ENCODE measurements around the gene ACSS1. TPM values are rescaled to one million over a fixed set of nuclear protein-coding genes. Genes with fewer than 3 reads are reported as not detected.
A peak's percentile ranks its signal among the peaks of the same experiment; 100 is the strongest.

ACSS1 gene
- total RNA-seq, 1 donor from 2014 or later, result 13.5 TPM

DNA sequence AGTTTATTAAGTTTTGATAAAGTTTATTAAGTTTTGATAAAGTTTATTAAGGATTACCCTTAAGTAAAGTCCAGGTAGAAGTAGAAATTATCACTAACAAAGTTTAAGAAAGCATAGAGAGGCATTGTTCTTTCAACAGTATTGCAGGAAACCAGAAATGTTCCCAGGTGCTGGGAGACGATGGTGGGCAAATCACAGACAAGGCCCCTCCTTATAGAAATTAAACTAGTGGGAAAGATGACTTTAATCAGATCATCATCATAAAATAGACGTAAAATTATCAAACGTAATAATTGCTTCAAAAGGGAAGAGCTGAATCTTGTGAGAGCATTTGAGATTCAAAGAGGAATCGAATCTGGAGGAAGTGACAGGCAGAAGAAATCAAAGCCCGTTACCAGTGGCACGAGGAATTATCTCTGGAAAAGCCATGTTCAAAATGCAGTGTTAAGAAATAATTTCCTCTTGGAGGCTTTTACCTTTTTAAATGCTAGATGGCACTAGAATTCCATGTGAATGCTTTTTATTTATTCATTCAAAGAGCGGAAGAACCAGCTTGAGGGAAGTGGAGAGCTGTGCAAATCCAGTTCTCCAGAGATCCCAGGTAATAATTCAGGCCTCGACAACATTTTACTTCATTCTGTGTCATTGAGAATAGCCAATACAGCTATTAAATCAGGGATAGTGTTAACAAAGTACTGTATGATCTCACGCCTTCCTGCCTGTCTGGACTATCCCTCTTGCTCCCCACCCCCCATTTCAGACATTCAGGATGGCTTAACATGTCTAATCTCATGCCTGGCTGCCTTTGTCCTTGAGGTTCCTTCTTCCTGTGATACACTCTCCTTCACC, 64.4 kb downstream of the ACSS1 start:
- H3K27me3 Mint-ChIP-seq, result peaks cover 23% of the 10 kb centered on the region
- H3K4me1 Mint-ChIP-seq, result peaks cover 43% of the 10 kb centered on the region
- intact Hi-C loops (cut with micrococcal nuclease), result loop anchor here (1.0 to 5.0 kb wide), 6 partner anchors 169 to 405 kb away; partner anchors contain the start of genes ABHD12 and PYGB
- H3K4me3 Mint-ChIP-seq, result peak overlapping the region; percentile 99
- peak overlapping the region; percentile 94 for H3K27ac Mint-ChIP-seq
- H3K36me3 Mint-ChIP-seq (ENCODE audit: low read depth), result peaks cover 23% of the 10 kb centered on the region
- no peak for DNase-seq
- no peaks in the 10 kb centered on the region for H3K9me3 Mint-ChIP-seq

DNA sequence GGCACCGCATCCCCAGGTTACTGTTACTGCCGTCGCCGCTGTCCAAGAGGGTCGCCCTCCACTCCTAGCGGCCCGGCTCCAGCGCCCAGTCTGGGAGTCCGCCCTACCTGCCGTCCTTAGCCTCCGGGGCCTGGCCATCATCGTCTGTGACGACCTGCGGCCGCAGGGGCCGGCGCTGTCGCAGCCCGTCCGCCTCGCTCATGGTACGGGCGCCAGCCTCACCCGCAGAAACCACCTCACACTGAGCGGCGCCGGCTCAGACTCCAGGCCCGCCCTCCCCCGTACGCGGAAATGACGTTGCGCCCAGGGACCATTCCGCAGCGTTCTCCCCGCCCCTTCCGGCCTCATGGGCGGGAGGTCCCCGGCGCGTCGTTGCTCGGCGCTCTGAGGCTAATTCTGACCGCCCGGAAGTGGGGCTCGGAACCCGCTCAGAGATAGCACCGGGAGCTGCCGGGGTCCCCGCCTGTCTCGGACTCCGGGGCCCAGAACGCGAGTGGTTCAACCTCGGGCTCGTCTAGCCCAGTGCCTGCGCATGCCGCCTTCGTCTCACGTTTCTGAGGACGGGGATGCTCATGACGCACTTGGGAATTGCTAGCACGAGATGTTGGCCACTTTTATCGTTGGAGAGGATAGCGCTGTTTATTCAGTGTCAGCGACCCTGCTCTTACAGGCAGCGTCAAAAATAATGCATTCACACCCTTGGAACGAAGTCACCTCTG, 65.3 kb downstream of the ACSS1 start, which contains the start of gene APMAP:
APMAP (minus strand) TSS at position 265 of the 719 bp plus-strand sequence; CDS start at position 202, 63 bp downstream.
- DNase-seq, result peak; percentile 99
- Mint-ChIP-seq H3K9me3 (no peaks in the 10 kb centered on the region), H3K27ac (peak within 1 kb of the TSS; percentile 94), H3K27me3 (peaks cover 18% of the 10 kb centered on the region), H3K4me3 (peak within 1 kb of the TSS; percentile 99), H3K4me1 (peaks cover 51% of the 10 kb centered on the region), H3K36me3 (ENCODE audit: low read depth) (peaks cover 30% of the 10 kb centered on the region)
- intact Hi-C loops (cut with micrococcal nuclease), result loop anchor here (1.0 to 5.0 kb wide), 8 partner anchors 43 to 398 kb away; partner anchors contain the start of genes ABHD12, CST7 and PYGB

DNA sequence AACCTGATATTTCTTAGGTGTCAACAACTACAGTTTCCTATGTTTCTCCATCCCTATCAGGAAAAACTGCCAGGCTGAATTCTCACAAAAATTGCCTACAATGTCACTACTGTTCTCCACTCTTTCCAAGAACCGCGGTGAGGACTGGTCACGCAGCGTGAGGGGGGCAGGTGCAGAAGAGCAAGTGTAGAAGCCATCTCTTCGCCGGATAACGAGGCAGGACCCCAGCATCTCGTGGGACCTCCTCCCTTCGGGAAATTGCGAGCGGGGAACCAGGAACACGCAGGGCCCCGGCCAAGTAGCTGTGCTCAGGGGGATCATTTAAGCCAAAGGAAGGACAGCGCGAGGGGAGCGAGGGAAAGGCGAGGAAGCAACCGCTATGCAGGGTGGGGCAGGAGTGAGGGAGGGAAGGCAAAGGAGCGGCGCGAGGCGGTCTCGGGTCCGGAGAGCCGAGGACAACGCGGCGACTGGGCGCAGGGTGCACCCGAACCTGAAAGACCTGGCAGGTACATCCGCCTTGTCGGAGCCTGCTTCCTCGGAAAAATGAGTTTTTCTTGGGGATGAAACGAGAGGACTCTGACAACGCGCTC, 65.9 kb downstream of the ACSS1 start:
- H3K9me3 Mint-ChIP-seq, result no peaks in the 10 kb centered on the region
- H3K4me3 Mint-ChIP-seq, result peak overlapping the region; percentile 99
- H3K4me1 Mint-ChIP-seq, result peaks cover 58% of the 10 kb centered on the region
- H3K27me3 Mint-ChIP-seq, result peaks cover 12% of the 10 kb centered on the region
- intact Hi-C loops (cut with micrococcal nuclease), result loop anchor here (1.0 to 5.0 kb wide), 8 partner anchors 43 to 399 kb away; partner anchors contain the start of genes ABHD12, CST7 and PYGB
- peak overlapping the region; percentile 94 for H3K27ac Mint-ChIP-seq
- no peak for DNase-seq
- H3K36me3 Mint-ChIP-seq (ENCODE audit: low read depth), result peaks cover 34% of the 10 kb centered on the region

DNA sequence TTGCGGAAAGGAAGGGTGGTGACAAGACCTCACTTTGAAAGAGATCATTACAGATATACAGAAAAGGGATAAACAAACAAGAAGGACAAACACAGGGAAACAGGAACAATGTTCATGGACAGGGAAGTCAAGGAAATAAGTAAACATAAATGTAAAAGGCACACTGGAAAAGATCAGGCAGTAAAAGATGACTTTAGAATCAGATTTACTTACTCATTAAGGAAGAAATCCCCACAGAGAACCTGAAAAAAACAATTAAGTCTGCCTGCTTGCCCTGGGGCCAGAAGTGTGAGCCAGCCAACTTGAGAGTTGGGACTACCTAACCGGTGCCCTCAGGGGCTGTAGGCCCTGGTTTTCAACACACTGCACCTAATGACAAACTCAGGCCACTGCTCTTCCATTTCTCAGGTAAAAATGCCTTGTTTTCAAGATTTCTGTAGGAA, 67.1 kb downstream of the ACSS1 start:
- H3K36me3 Mint-ChIP-seq (ENCODE audit: low read depth), result peaks cover 39% of the 10 kb centered on the region
- peaks cover 4% of the 10 kb centered on the region for H3K27me3 Mint-ChIP-seq
- intact Hi-C loops (cut with micrococcal nuclease), result loop anchor here (5.0 kb wide), 2 partner anchors 171 to 321 kb away; no protein-coding TSS in a partner anchor
- peak overlapping the region; percentile 99 for H3K4me3 Mint-ChIP-seq
- no peaks in the 10 kb centered on the region for H3K9me3 Mint-ChIP-seq
- no peak for DNase-seq
- H3K27ac Mint-ChIP-seq, result peak overlapping the region; percentile 94
- H3K4me1 Mint-ChIP-seq, result peaks cover 67% of the 10 kb centered on the region

GRCh38 chr20:24989162-24989561, 68.8 kb downstream of the ACSS1 start:
- DNase-seq, result no peak
- Mint-ChIP-seq H3K4me3 (no peak overlapping the region), H3K27me3 (no peaks in the 10 kb centered on the region), H3K27ac (peak overlapping the region; percentile 10), H3K36me3 (ENCODE audit: low read depth) (peaks cover 44% of the 10 kb centered on the region), H3K4me1 (peaks cover 76% of the 10 kb centered on the region), H3K9me3 (no peaks in the 10 kb centered on the region)
- intact Hi-C loops (cut with micrococcal nuclease), result no loop called here

DNA sequence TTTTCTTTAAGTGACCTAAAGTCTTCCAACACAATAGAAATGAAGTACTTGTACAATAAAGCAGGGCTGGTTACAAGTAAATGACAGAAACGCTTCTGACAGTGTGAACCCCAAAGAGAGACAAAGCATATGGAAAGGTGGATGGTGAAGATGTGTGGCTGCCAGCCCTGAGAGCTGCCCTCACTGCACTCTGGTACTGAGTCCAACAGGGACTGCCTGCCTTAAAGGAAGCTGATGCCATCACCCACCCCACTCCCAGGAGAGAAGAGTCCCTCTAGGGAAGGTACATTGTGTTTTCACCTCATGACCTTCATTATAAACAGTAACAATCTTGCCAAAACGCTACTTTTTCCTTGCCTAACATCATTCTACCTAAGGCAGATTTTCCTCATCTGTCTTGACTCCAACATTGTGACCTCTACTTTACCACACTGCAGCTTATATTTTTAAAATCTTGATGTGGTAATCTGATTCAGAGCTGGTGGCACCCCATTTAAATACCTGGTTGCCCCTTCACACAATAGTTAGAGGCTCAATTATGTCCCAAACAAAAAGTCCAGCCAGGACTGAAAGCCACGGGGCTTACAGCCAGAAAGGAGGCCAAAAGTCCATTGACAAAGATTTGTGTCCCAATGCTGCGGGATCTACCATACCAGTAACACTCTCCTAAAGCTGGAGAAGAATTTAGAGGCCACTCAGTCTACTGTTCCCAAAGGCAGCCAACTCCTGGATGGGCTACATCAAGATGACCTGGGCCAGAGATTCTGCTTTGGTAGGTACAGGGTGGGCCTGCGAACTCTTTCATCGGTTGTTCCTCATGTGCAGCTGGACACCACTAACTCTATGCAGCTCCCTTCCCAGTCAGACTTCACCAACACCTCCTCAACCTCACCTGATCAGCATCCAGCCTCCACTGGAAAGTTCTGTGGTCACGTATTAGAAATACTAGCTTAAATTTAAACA, 69.8 kb downstream of the ACSS1 start:
- no peak for DNase-seq
- H3K4me1 Mint-ChIP-seq, result peaks cover 72% of the 10 kb centered on the region
- no peaks in the 10 kb centered on the region for H3K9me3 Mint-ChIP-seq
- intact Hi-C loops (cut with micrococcal nuclease), result no loop called here
- H3K4me3 Mint-ChIP-seq, result no peak overlapping the region
- H3K27me3 Mint-ChIP-seq, result no peaks in the 10 kb centered on the region
- peak overlapping the region; percentile 38 for H3K27ac Mint-ChIP-seq
- H3K36me3 Mint-ChIP-seq (ENCODE audit: low read depth), result peaks cover 52% of the 10 kb centered on the region

DNA sequence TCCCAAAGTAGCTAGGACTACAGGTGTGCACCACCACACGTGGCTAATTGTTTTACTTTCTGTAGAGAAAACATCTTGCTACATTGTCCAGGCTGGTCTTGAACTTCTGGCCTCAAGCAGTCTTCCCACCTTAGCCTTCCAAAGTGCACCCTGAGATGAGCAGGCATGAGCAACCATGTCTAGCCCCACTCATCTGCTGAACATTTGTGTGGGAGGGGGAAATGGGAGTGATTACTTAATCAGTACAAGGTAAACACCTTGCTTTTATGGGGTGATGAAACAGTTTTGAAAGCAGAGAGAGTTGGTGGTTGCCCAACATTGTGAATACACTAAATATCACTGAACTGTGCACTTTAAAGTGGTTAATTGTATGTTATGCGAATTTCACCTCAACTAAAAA, 70.7 kb downstream of the ACSS1 start:
- intact Hi-C loops (cut with micrococcal nuclease), result no loop called here
- Mint-ChIP-seq H3K36me3 (ENCODE audit: low read depth) (peaks cover 60% of the 10 kb centered on the region), H3K9me3 (no peaks in the 10 kb centered on the region), H3K27me3 (no peaks in the 10 kb centered on the region), H3K4me3 (peak overlapping the region; percentile 21), H3K27ac (peak overlapping the region; percentile 64), H3K4me1 (peaks cover 73% of the 10 kb centered on the region)
- no peak for DNase-seq

DNA sequence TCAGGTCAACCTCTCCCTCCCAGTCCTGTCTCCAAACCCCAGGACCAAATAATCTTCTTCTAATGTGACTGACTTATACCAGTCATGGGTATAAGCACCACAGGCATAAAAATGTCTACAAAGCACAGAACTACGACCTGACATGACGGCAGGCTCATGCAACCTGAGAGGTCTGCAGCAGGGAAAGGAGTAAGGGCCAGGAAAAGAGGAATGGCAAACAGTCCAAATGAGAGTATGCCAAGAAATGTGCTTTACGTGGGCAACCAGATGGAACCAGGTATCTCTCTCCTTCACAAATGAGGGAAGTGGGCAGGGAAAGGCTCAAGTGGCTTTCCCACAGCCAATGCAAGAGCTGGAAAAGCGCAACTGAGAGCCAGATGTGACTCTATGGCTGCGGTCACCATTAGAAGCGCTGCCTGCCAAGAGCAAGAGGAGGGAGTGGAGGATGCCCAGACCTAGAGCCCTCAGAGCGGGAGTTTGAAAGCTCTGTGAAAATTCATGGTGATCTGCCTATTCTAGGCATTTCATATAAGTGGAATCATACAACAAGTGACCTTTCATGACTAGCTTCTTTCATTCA, 71.4 kb downstream of the ACSS1 start:
- intact Hi-C loops (cut with micrococcal nuclease), result no loop called here
- Mint-ChIP-seq H3K27ac (no peak overlapping the region), H3K36me3 (ENCODE audit: low read depth) (peaks cover 63% of the 10 kb centered on the region), H3K9me3 (no peaks in the 10 kb centered on the region), H3K4me3 (no peak overlapping the region), H3K4me1 (peaks cover 73% of the 10 kb centered on the region), H3K27me3 (no peaks in the 10 kb centered on the region)
- DNase-seq, result no peak

GRCh38 chr20:24985802-24986201, 72.1 kb downstream of the ACSS1 start:
- intact Hi-C loops (cut with micrococcal nuclease), result no loop called here
- DNase-seq, result no peak
- no peak overlapping the region for H3K4me3 Mint-ChIP-seq
- H3K27ac Mint-ChIP-seq, result no peak overlapping the region
- H3K9me3 Mint-ChIP-seq, result no peaks in the 10 kb centered on the region
- H3K27me3 Mint-ChIP-seq, result no peaks in the 10 kb centered on the region
- H3K4me1 Mint-ChIP-seq, result peaks cover 71% of the 10 kb centered on the region
- peaks cover 65% of the 10 kb centered on the region for H3K36me3 Mint-ChIP-seq (ENCODE audit: low read depth)

- DNase-seq, result no peak
- Mint-ChIP-seq H3K4me3 (no peak overlapping the region), H3K36me3 (ENCODE audit: low read depth) (peaks cover 67% of the 10 kb centered on the region)
Measured at GRCh38 chr20:24984961-24985640, 72.8 kb downstream of the ACSS1 start.

DNA sequence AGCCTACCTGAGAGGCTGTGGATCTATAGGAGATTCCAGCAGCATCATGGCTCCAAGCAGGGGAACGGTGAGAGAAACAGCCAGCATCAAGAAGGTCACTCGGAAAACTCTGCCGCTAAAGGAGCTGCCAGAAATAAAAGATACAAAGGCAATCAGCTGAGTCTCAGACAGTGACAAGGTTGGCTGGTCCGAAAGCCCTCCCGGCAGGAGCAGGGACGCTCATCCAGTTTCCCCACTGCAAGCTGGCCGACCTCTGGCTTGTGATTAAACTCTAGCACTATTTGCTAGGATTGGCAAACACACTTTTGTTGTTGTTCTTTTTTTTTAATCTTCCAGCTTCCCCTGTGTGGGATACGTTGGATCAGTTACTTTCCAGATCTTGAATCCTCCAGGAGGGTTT, 74.0 kb downstream of the ACSS1 start:
- peaks cover 61% of the 10 kb centered on the region for H3K4me1 Mint-ChIP-seq
- intact Hi-C loops (cut with micrococcal nuclease), result no loop called here

More at GRCh38 chr20:24984961-24985640, 72.8 kb downstream of the ACSS1 start:
- intact Hi-C loops (cut with micrococcal nuclease), result no loop called here
- Mint-ChIP-seq H3K27ac (no peak overlapping the region), H3K27me3 (no peaks in the 10 kb centered on the region), H3K9me3 (peaks cover under 1% of the 10 kb centered on the region), H3K4me1 (peaks cover 65% of the 10 kb centered on the region)

DNA sequence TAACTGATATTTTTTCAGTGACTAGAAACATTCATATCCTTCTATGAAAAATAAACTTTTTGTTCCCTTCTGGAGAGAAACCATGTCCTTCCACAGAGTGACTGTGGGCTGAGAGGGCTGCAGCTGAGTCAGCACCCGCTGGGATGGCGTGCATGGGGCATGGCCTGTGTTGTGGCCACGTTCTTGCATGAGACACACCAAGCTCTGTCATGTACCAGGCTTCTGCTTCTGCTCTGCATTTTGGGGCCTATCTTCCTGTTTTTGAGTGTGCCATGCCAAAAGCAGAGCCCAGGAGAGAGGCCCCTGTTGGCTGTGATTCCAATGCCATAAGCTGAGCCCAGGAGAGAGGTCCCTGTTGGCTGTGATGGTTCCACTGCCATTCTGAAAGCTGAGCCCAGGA, 76.1 kb downstream of the ACSS1 start:
- DNase-seq, result no peak
- Mint-ChIP-seq H3K4me3 (no peak overlapping the region), H3K4me1 (peaks cover 43% of the 10 kb centered on the region), H3K36me3 (ENCODE audit: low read depth) (peaks cover 76% of the 10 kb centered on the region), H3K27ac (no peak overlapping the region), H3K9me3 (peaks cover 5% of the 10 kb centered on the region), H3K27me3 (no peaks in the 10 kb centered on the region)
- intact Hi-C loops (cut with micrococcal nuclease), result no loop called here

More for the DNA sequence above, 74.0 kb downstream of the ACSS1 start:
- Mint-ChIP-seq H3K27ac (no peak overlapping the region), H3K9me3 (peaks cover 3% of the 10 kb centered on the region), H3K36me3 (ENCODE audit: low read depth) (peaks cover 70% of the 10 kb centered on the region), H3K27me3 (no peaks in the 10 kb centered on the region), H3K4me3 (no peak overlapping the region)
- DNase-seq, result no peak

Data from activated CD4-positive, alpha-beta T cell treated with anti-CD3 and anti-CD28 coated beads, Interleukin-2, amount 10 ng/mL, durations not matched to agents 24 days and 14 days (primary cell).